ENCODE results near the gene TNS1. TPM values are rescaled to one million over a fixed set of nuclear protein-coding genes. Genes with fewer than 3 reads are reported as not detected.
A peak's percentile ranks its signal among the peaks of the same experiment; 100 is the strongest.

TNS1 gene
- total RNA-seq, 3 donors from 2014 or later (not counting 1 experiment from before 2014, with no cell fraction given), result 1.1 to 3.0 (median 2.1) TPM

DNA sequence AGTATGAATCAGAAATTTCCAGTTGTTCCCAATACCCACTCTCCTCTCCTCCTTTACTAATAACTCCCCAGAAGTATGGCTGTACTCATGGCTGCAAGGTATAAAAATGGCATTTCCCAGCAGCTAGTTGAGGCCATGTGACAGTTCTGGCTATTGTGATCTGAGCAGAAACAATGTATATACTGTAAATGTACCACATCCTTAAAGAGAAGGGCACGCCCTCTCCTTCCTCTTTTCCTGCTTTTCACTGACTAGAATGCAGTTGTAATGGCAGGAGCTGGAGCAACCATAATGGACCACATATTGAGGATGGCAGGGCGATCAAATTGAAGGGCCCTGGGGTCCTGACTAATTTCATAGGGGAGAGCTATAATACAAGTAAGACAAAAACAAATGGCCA lies 211.2 kb downstream of the TNS1 start:
- DNase-seq, result no peak

DNA sequence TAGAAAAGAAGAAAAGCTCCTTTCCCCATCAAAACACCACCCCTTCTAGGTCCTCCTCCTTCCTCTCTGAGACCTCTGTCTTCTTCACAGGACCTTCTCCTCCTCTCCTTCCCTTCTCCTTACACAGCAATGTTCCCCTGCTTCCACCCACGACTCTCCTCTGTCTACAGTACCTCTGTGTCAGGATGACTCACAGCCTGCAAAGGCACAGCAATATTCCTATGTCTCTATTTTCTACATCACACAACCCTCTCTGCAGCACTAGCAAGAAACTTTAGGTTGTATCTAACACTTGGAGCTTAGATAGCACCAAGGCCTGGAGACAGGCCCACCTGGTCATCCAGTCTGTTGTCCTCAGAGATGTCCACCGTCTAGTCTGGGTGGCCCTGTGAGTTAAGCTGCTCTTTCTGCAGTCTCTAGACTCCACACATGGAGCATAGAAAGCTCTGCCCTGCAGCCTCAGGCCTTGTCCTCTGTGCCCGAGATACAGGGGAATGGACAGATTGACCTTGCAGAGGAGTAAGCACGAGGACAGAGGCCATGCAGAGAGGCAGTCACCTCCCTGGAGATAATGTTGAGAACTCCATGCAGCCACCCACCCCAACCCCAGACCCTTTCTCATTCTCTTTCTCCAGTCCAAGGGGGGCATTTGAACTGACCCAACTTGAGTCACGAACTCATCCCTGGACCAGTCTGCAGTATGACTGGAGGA lies 212.0 kb downstream of the TNS1 start:
- peak in 1 of 3 donors; percentile 27 for ATAC-seq
- Histone ChIP-seq H3K27me3 (ENCODE audit: control insufficient read depth, insufficient read depth, low read length) (no peaks in the 10 kb centered on the region), H3K4me1 (ENCODE audit: control insufficient read depth, insufficient read depth, low read length) (peaks cover 20% of the 10 kb centered on the region), H3K36me3 (ENCODE audit: control insufficient read depth, insufficient read depth, low read length) (no peaks in the 10 kb centered on the region), H3K27ac (ENCODE audit: low read length) (peak overlapping the region; percentile 27), H3K9me3 (ENCODE audit: control insufficient read depth, insufficient read depth, low read length) (no peaks in the 10 kb centered on the region), H3K4me3 (ENCODE audit: low read length) (no peak overlapping the region)
- TF ChIP-seq CTCF (IDR thresholded peaks at IDR 0.05), result no peak
- Mint-ChIP-seq H3K36me3 (no peaks in the 10 kb centered on the region), H3K27ac (peak overlapping the region; percentile 52 to 89), H3K27me3 (ENCODE audit: low read depth in 2 of 2) (no peaks in the 10 kb centered on the region), H3K4me3 (peak overlapping the region; percentile 89), H3K9me3 (no peaks in the 10 kb centered on the region), H3K4me1 (peaks cover 18 to 32% of the 10 kb centered on the region in 2 donors)
- WGBS (ENCODE audit: insufficient coverage), result 81% methylated on average over 5 of the region's 5 CpGs
- no peak for DNase-seq
- intact Hi-C loops (cut with micrococcal nuclease), result no loop called here

More for the DNA sequence above, 211.2 kb downstream of the TNS1 start:
- H3K36me3 ChIP-seq (ENCODE audit: control insufficient read depth, insufficient read depth, low read length), result no peaks in the 10 kb centered on the region
- no peaks in the 10 kb centered on the region for H3K27me3 ChIP-seq (ENCODE audit: control insufficient read depth, insufficient read depth, low read length)
- Mint-ChIP-seq H3K4me1 (peaks cover 18 to 30% of the 10 kb centered on the region in 2 donors), H3K36me3 (no peaks in the 10 kb centered on the region), H3K9me3 (no peaks in the 10 kb centered on the region), H3K4me3 (no peak overlapping the region), H3K27ac (peak overlapping the region; percentile 15 to 49), H3K27me3 (ENCODE audit: low read depth in 2 of 2) (no peaks in the 10 kb centered on the region)
- no peaks in the 10 kb centered on the region for H3K9me3 ChIP-seq (ENCODE audit: control insufficient read depth, insufficient read depth, low read length)
- ATAC-seq, result no peak
- no peak overlapping the region for H3K27ac ChIP-seq (ENCODE audit: low read length)
- H3K4me3 ChIP-seq (ENCODE audit: low read length), result no peak overlapping the region
- WGBS (ENCODE audit: insufficient coverage), result 89% methylated on average over 1 of the region's 2 CpGs
- intact Hi-C loops (cut with micrococcal nuclease), result no loop called here
- peaks cover 20% of the 10 kb centered on the region for H3K4me1 ChIP-seq (ENCODE audit: control insufficient read depth, insufficient read depth, low read length)
- no peak for TF ChIP-seq CTCF (IDR thresholded peaks at IDR 0.05)

DNA sequence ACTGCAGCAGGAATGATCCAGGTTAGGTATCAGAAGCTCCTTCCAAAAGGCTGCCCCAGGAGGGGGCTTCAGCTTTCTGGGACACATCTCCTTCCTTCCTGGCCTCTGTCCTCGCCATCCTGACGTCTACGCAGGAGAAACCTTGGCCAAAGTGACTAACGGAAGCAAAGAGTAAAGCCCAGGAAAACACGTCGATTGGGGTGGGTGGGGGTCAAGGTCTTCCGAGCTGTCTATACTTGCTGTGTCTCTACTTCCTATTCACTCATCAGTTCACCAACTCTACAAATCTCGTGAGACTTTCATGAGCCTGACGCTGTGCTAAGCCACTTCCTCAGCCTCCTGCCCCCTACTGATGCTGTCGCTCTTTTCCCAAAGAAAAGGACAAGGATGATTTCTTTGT lies 212.6 kb downstream of the TNS1 start:
- intact Hi-C loops (cut with micrococcal nuclease), result no loop called here
- ATAC-seq, result peak; percentile 66 to 84 (median 78)
- H3K27me3 ChIP-seq (ENCODE audit: control insufficient read depth, insufficient read depth, low read length), result no peaks in the 10 kb centered on the region
- H3K9me3 Mint-ChIP-seq, result no peaks in the 10 kb centered on the region
- WGBS (ENCODE audit: insufficient coverage), result 47% methylated on average over 10 of the region's 10 CpGs
- peaks cover 18 to 38% of the 10 kb centered on the region in 2 donors for H3K4me1 Mint-ChIP-seq
- no peaks in the 10 kb centered on the region for H3K27me3 Mint-ChIP-seq (ENCODE audit: low read depth in 2 of 2)
- H3K4me3 ChIP-seq (ENCODE audit: low read length), result peak overlapping the region; percentile 29
- H3K36me3 Mint-ChIP-seq, result no peaks in the 10 kb centered on the region
- peak overlapping the region; percentile 52 to 89 for H3K27ac Mint-ChIP-seq
- H3K36me3 ChIP-seq (ENCODE audit: control insufficient read depth, insufficient read depth, low read length), result no peaks in the 10 kb centered on the region
- H3K4me3 Mint-ChIP-seq, result peak overlapping the region; percentile 89
- H3K4me1 ChIP-seq (ENCODE audit: control insufficient read depth, insufficient read depth, low read length), result peaks cover 22% of the 10 kb centered on the region
- DNase-seq, result peak in 1 of 2 donors; percentile 55
- peak overlapping the region; percentile 27 for H3K27ac ChIP-seq (ENCODE audit: low read length)
- H3K9me3 ChIP-seq (ENCODE audit: control insufficient read depth, insufficient read depth, low read length), result no peaks in the 10 kb centered on the region
- TF ChIP-seq CTCF (IDR thresholded peaks at IDR 0.05), result no peak
